Subcutaneous abdominal adipose tissue (tissue), 5 donors: ENCODE measurements around the gene FKBP8.
"Not testable (repeated sequence)": the region's sequence is repeated elsewhere in the genome, so short reads cannot be mapped to it uniquely, and the experiment has no call there.

Source experiments
- H3K27ac ChIP-seq: one replicate; pipeline ENCODE4 v1.7.0; 2013; ENCODE audit warnings: low read depth, mild to moderate bottlenecking, inconsistent platforms, low read length, moderate library complexity
- H3K27me3 ChIP-seq, 5 donors: one replicate each; pipeline ENCODE4 v1.7.0; 2013; ENCODE audit warnings: low read length in 5 of 5, inconsistent platforms in 1 of 5; ENCODE audit not compliant: control insufficient read depth in 5 of 5, insufficient read depth in 4 of 5
- H3K36me3 ChIP-seq, 5 donors: one replicate each; pipeline ENCODE4 v1.7.0; 2013; ENCODE audit warnings: low read length in 5 of 5; ENCODE audit not compliant: control insufficient read depth in 5 of 5, insufficient read depth in 5 of 5
- H3K4me1 ChIP-seq, 5 donors: one replicate each; pipeline ENCODE4 v1.7.0; 2013; ENCODE audit warnings: low read length in 5 of 5, mild to moderate bottlenecking in 3 of 5, moderate library complexity in 1 of 5; ENCODE audit not compliant: control insufficient read depth in 5 of 5, insufficient read depth in 5 of 5
- H3K4me3 ChIP-seq, 5 donors: one replicate each; pipeline ENCODE4 v1.7.0; 2013; ENCODE audit warnings: low read length in 5 of 5, low read depth in 1 of 5
- H3K9ac ChIP-seq, 5 donors: one replicate each; pipeline ENCODE4 v1.7.0; 2013; ENCODE audit warnings: low read length in 5 of 5, mild to moderate bottlenecking in 4 of 5, moderate library complexity in 3 of 5
- H3K9me3 ChIP-seq, 5 donors: one replicate each; pipeline ENCODE4 v1.7.0; 2013; ENCODE audit warnings: low read length in 5 of 5; ENCODE audit not compliant: control insufficient read depth in 5 of 5
- donor health status: healthy.
- donor health status: healthy.
- donor health status: healthy.
- donor health status: healthy.
- donor health status: healthy.

The FKBP8 gene

DNA sequence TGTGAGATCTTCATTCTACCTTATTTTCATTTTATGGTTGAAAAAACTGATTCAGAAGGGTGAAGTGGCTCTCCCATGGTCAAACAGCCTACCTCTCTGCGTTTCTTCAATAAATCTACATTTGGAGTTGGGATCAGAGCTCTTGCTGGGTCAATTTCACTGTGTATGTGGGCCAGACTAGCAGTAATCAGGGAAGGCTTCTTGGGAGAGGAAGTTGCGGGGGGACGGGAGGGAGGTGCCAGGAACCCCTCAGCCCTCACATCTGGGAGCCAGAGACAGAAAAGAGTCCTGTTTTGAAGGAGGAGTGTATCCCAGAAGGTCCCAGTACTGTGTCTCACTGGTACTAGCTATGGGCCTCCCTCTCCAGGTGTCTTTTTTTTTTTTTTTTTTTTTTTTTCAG, 15.2 kb upstream of the FKBP8 start:
- peaks cover 2 to 33% (median 32%) of the 10 kb centered on the region in 5 donors for H3K4me1 ChIP-seq
- peak overlapping the region; percentile 75 to 95 (median 88) for H3K4me3 ChIP-seq
- H3K27me3 ChIP-seq: no peaks in the 10 kb centered on the region
- no peaks in the 10 kb centered on the region for H3K9me3 ChIP-seq
- peaks cover 0 to 19% (median 9%) of the 10 kb centered on the region in 5 donors for H3K36me3 ChIP-seq
- peak overlapping the region; percentile 86 for H3K27ac ChIP-seq
- H3K9ac ChIP-seq: peak overlapping the region; percentile 88 to 96 (median 92)

DNA sequence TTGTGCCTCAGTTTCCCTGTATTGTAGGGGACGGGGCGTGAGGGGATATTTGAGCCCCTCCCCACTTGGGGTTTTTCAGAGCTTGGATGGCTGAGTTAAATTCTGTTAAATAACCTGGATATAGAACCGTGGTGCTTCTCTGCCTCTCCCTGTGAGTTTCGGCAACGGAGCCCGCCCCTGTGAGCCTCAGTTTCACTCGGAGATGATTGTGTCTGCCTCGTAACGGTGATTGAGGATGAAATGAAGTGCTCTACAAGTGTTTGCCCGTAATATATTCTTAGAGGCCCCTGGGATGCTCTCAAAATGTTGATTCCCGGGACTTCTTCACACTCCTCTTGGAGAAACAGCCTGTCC, 14.8 kb upstream of the FKBP8 start:
- Histone ChIP-seq H3K36me3 (peaks cover 0 to 16% (median 9%) of the 10 kb centered on the region in 5 donors), H3K9ac (peak overlapping the region; percentile 88 to 96 (median 92)), H3K4me1 (peaks cover 2 to 33% (median 32%) of the 10 kb centered on the region in 5 donors), H3K9me3 (no peaks in the 10 kb centered on the region), H3K27me3 (no peaks in the 10 kb centered on the region), H3K27ac (peak overlapping the region; percentile 86), H3K4me3 (peak overlapping the region; percentile 75 to 95 (median 88))

DNA sequence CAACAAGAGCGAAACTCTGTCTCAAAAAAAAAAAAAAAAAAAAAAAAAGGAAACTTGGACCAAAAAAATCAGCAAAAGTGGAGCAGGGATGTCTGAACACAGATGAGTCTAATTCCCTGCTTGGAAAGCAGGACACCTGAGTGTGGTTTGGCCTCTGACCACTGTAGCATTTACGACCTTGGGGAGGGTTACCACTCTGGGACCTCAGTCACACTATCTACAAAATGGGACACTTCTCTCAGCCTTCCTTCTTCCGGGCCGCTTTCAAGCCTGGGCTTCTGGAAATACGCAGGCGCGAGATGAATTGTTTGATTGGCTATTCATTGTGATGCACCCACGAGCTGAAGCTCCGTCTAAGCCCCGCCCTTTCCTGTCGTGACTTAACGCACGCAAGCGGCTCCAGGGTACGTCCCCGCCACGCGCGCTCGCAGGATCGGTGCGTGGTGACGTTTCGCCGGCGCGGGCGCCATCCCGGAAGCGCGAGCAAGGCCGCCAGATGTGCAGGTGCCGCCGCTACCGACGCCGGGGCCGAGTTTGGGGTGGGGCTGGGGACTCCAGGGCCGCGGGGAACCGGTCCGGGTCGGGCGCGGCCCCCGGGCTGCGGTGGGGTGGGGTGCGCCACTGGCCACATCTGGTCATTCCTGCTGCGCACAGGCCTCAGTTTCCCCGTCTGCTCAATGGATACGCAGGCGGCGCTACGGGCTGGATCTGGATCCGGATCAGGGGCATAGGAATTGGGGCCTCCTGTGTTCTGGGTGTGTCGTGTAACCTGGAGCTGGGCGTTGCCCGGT, 14.2 kb upstream of the FKBP8 start, which contains the start of gene KXD1:
TSS of gene KXD1 (plus strand) at position 460 of the 791 bp plus-strand sequence. CDS start 4,187 bp downstream, outside the sequence.
- H3K4me3 ChIP-seq: peak within 1 kb of the TSS; percentile 75 to 95 (median 88)
- H3K36me3 ChIP-seq: peaks cover 0 to 10% (median 7%) of the 10 kb centered on the region in 5 donors
- peaks cover 2 to 31% (median 29%) of the 10 kb centered on the region in 5 donors for H3K4me1 ChIP-seq
- H3K27me3 ChIP-seq: no peaks in the 10 kb centered on the region
- peak within 1 kb of the TSS; percentile 88 to 96 (median 92) for H3K9ac ChIP-seq
- H3K9me3 ChIP-seq: no peaks in the 10 kb centered on the region
- H3K27ac ChIP-seq: peak within 1 kb of the TSS; percentile 86

DNA sequence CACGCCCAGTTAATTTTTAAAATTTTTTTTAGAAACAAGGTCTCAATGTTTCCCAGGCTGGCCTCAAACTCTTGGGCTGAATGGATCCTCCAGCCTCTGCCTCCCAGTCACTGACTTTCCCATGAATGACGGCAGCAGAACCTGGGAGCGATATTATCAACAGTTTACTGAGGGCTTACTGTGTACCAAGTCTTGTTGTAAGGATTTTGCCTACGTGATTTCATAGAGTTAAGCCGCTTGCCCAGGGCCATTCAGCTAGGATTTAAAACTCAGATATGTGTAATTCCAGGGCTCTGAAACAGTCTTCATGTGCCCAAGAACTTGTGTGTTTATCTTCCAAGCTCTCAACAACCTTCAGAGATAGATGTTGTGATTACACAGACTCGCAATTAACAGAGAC, 8.3 kb upstream of the FKBP8 start:
- no peak overlapping the region for H3K4me3 ChIP-seq
- H3K27ac ChIP-seq: no peak overlapping the region
- no peak overlapping the region for H3K9ac ChIP-seq
- H3K9me3 ChIP-seq: no peaks in the 10 kb centered on the region
- no peaks in the 10 kb centered on the region for H3K27me3 ChIP-seq
- no peaks in the 10 kb centered on the region for H3K4me1 ChIP-seq
- no peaks in the 10 kb centered on the region for H3K36me3 ChIP-seq

DNA sequence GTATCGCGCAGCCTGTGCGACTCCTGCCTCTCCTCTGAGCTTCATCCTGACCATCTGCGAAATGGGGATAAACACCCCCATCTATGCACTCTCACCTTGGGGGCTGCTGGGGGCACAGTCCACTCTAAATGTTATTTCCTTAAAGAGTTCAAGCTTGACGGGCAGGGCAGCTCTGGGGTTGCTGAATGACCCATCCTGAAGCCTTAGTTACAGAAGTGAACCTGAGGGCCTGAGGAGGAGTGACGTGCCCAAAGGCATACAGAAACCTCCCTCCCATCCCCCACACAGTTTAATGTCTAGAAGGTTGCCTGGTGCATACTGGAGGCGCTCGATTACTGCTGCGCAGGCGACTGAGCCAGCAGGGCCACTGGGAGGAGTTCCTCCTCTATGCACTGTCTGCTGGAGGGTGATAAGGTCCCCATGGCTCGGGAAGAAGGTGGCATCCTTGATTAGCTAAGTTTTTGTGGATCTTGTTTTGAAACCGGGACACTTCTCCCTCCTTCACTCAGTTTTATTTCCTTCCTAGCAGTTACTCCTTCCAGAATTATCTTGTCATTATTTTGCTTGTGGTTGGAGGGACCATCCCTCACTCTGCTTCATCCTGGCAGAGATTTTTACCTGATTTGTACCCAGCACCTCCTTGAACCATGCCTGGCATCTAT, 572 bp upstream of the FKBP8 start:
- peaks cover 0 to 24% (median 19%) of the 10 kb centered on the region in 5 donors for H3K4me1 ChIP-seq
- peak overlapping the region; percentile 49 to 79 (median 67) for H3K4me3 ChIP-seq
- peak overlapping the region in 3 of 5 donors; percentile 45 to 49 (median 47) for H3K9ac ChIP-seq
- no peak overlapping the region for H3K27ac ChIP-seq
- H3K27me3 ChIP-seq: no peaks in the 10 kb centered on the region
- peaks cover 4 to 26% (median 20%) of the 10 kb centered on the region in 5 donors for H3K36me3 ChIP-seq
- no peaks in the 10 kb centered on the region for H3K9me3 ChIP-seq

DNA sequence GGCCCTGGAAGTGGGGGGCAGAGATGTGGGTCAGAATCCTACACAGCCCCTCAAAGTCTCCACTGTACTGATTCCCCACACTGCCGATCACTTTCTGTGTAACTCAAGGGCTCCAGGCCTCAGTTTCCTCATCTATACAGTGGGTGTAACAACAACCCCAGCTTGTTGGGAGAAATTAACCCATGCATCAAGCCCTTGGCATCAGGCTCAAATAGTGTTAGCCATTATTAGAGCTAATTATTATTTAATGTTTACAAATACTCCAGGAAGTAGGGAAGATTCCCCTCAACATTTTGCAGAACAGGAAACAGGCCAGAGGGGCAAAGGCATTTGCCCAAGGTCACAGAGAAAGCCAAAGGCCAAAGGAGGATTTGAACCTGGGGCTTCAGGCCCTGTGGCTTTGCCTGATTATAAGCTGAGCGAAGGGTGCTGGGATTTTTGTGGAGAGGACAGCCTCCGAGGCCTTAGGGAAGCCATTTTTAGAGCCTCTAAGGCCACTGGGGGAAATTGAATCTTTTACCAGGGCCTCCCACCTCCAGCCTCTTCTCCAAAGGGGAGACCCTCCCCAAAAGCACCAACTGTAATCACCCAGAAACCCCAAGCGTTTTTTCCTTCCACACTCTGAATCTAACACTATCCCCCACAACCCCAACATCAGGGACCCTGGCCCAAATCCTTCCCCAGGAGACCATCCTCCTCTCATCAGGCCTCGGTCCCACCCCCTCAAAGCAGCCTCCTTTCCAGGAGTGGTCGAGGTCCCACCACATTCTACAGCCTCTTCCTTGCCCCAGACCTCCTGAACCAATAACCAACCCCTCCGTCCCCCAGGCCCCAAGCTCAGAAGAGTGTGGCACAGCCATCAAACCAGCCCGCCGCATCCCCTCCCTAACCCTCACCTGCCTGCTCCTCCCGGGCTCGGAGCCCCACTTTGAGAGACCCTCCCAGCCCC, 1.1 kb downstream of the FKBP8 start:
- Histone ChIP-seq H3K27me3 (no peaks in the 10 kb centered on the region), H3K36me3 (peaks cover 4 to 37% (median 28%) of the 10 kb centered on the region in 5 donors), H3K27ac (peak overlapping the region; percentile 49), H3K4me1 (peaks cover 0 to 24% (median 19%) of the 10 kb centered on the region in 5 donors), H3K4me3 (peak overlapping the region; percentile 54 to 89 (median 67)), H3K9me3 (no peaks in the 10 kb centered on the region), H3K9ac (peak overlapping the region; percentile 1 to 85 (median 53))

DNA sequence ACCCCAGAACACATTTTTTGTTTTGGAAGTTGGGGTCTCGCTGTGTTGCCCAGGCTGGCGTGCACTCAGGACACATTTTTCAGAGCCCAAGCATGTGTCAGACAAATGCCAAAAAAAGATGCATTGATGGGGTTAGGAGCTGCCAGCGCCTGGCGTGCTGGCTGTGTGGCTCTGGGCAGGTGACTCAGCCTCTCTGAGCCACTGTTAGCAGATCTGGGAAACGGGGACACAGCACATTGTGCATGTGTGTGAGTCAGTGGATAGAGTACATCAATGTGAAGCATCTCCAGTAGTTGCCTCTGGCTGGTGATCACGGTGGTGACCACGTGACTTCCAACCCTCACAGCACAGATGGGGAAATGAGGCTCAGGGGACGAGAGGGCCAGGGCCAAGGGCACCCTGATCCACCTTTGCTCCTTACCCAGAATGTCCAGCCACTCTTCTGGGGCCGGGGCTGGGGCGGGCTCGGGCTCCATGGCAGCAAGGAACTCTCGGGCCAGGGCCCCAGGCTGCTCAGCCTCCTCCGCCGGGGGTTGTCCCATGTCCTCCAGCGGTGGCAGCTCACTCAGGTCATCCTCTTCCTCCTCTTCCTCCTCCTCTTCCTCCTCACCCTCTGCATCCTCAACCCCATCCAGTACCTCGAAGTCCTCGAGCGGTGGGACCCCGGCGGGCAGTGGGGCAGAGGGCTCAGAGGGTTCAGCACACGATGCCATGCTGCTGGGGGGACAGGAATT, 1.9 kb downstream of the FKBP8 start:
- peak overlapping the region; percentile 49 for H3K27ac ChIP-seq
- H3K36me3 ChIP-seq: peaks cover 4 to 45% (median 36%) of the 10 kb centered on the region in 5 donors
- H3K9ac ChIP-seq: peak overlapping the region in 2 of 5 donors; percentile 1 to 84

DNA sequence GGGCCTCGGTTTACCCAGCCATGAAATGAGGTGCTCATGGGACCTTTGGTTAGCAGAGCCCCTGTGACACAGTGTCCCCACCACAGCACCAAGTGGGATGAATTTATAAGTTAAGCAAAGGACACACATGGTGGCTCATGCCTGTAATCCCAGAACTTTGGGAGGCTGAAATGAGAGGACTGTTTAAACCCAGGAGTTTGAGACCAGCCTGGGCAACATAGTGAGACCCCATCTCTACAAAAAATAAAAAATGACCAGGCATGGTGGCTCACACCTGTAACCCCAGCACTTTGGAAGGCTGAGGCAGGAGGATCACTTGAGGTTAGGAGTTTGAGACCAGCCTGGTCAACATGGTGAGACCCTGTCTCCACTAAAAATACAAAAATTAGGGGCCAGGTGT, 3.2 kb downstream of the FKBP8 start:
- peaks cover 0 to 24% (median 19%) of the 10 kb centered on the region in 5 donors for H3K4me1 ChIP-seq
- not testable (repeated sequence) for H3K27ac ChIP-seq, H3K9me3 ChIP-seq, H3K9ac ChIP-seq, H3K4me3 ChIP-seq, H3K27me3 ChIP-seq
- H3K36me3 ChIP-seq: peaks cover 4 to 56% (median 44%) of the 10 kb centered on the region in 5 donors

More for the DNA sequence above, 1.9 kb downstream of the FKBP8 start:
- H3K9me3 ChIP-seq: no peaks in the 10 kb centered on the region
- H3K4me3 ChIP-seq: peak overlapping the region in 1 of 5 donors; percentile 10
- H3K27me3 ChIP-seq: no peaks in the 10 kb centered on the region
- H3K4me1 ChIP-seq: peaks cover 0 to 24% (median 19%) of the 10 kb centered on the region in 5 donors

DNA sequence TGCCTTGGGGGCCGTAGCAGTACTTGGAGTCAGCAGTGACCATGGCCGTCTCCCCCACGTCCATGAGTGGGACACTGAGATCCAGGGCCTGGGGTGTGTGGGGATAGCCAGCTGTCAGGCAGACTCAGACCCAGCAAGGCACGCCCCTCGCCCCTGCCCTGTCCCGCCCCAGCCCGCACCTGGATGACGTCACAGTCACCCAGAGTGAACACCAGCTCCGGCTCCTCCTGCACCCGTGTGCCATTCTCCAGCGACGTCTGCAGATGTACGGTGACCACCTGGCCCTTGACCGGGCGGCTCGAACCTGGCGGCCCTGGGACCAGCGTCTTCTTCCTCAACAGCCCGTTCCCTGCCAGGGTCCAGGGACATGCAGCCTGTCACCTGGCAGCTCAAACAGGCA, 4.0 kb downstream of the FKBP8 start:
- Histone ChIP-seq H3K9me3 (no peaks in the 10 kb centered on the region), H3K27me3 (no peaks in the 10 kb centered on the region), H3K9ac (no peak overlapping the region), H3K4me3 (no peak overlapping the region), H3K27ac (no peak overlapping the region), H3K4me1 (peaks cover 0 to 24% (median 19%) of the 10 kb centered on the region in 5 donors), H3K36me3 (peaks cover 4 to 60% (median 47%) of the 10 kb centered on the region in 5 donors)
